Measurements from ENCODE around the gene IL4R. TPM values are rescaled to one million over a fixed set of nuclear protein-coding genes. Genes with fewer than 3 reads are reported as not detected.

IL4R gene
- total and polyA plus RNA-seq, 4 donors, result 15.5 to 61.9 (median 29.9) TPM

- whole genome bisulfite sequencing, result 75% methylated on average over 6 of the region's 6 CpGs
- Histone ChIP-seq H3K27ac (ENCODE audit: low read depth in 1 of 2, low read length in 2 of 2) (no peak overlapping the region), H3K4me3 (ENCODE audit: low read depth in 1 of 3, low read length in 3 of 3) (no peak overlapping the region), H3K4me1 (ENCODE audit: control insufficient read depth in 4 of 4, insufficient read depth in 4 of 4, low read length in 3 of 4) (no peaks in the 10 kb centered on the region), H3K9ac (ENCODE audit: low read depth in 1 of 2, low read length in 2 of 2) (no peak overlapping the region), H3K36me3 (ENCODE audit: control insufficient read depth in 4 of 4, insufficient read depth in 3 of 4, low read depth in 1 of 4, low read length in 3 of 4) (no peaks in the 10 kb centered on the region), H3K9me3 (ENCODE audit: control insufficient read depth in 4 of 4, low read length in 3 of 4) (no peaks in the 10 kb centered on the region), H3K27me3 (ENCODE audit: control insufficient read depth in 4 of 4, insufficient read depth in 4 of 4, low read length in 3 of 4) (peaks cover 0 to 3% (median 0%) of the 10 kb centered on the region in 4 donors)
- no peak for DNase-seq (ENCODE audit: low spot score)
- TF ChIP-seq, protein P1, sequence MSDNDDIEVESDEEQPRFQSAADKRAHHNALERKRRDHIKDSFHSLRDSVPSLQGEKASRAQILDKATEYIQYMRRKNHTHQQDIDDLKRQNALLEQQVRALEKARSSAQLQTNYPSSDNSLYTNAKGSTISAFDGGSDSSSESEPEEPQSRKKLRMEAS (IDR thresholded peaks at IDR 0.05), result no peak
- TF ChIP-seq TAF1 (conservative IDR thresholded peaks at IDR 0.05) (no peak), RAD21 (IDR thresholded peaks at IDR 0.05) (no peak), HNF4A (conservative IDR thresholded peaks at IDR 0.05) (no peak), GABPA (IDR thresholded peaks at IDR 0.05 in 1 of 2, conservative IDR thresholded peaks at IDR 0.05 in 1 of 2) (no peak), NR2F2 (IDR thresholded peaks at IDR 0.05) (no peak)
Measured at GRCh38 chr16:27403601-27403992, 89.8 kb downstream of the IL4R start.

DNA sequence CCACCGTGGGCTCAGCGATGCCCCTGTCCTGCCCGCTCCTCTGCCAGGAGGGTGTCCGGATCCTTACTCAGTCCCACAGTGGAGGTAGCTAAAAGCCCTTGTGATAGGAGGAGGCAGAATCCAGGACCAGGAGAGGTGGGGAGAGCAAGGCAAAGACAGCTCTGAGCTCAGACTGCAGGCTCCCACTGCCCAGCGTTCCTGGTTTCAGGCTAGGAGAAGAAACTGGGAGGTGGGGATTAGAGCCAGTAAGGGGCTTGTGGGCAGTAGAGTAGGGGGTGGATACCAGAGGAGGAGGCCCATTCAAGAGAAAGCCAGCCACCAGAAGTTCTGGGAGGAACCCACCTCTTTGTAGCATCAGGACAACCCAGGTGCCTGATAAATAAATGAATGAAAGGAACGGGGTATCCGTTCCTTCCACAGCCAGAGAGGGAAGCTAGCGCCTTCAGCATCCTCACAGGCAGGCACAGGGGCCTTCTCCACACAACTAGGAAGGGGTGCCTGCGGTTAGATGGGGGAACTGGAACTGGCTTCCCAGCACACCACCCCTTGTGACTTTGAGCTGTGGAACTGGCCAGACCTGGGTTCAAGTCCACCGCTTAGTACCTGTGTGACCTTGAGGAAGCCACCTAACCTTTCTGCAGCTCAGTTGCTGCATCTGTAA is 90.5 kb downstream of the IL4R start:
- no peak overlapping the region for H3K4me3 ChIP-seq (ENCODE audit: low read depth in 1 of 3, low read length in 3 of 3)
- H3K27me3 ChIP-seq (ENCODE audit: control insufficient read depth in 4 of 4, insufficient read depth in 4 of 4, low read length in 3 of 4), result peaks cover 0 to 3% (median 0%) of the 10 kb centered on the region in 4 donors
- WGBS, result 76% methylated on average over 10 of the region's 10 CpGs
- no peak overlapping the region for H3K9ac ChIP-seq (ENCODE audit: low read depth in 1 of 2, low read length in 2 of 2)
- no peak for DNase-seq (ENCODE audit: low spot score)
- H3K4me1 ChIP-seq (ENCODE audit: control insufficient read depth in 4 of 4, insufficient read depth in 4 of 4, low read length in 3 of 4), result no peaks in the 10 kb centered on the region
- no peak for TF ChIP-seq HNF4G (IDR thresholded peaks at IDR 0.05)
- no peak for TF ChIP-seq RXRA (IDR thresholded peaks at IDR 0.05)
- TF ChIP-seq YY1 (IDR thresholded peaks at IDR 0.05), result no peak
- no peak for TF ChIP-seq SP1 (IDR thresholded peaks at IDR 0.05)
- no peaks in the 10 kb centered on the region for H3K9me3 ChIP-seq (ENCODE audit: control insufficient read depth in 4 of 4, low read length in 3 of 4)
- H3K36me3 ChIP-seq (ENCODE audit: control insufficient read depth in 4 of 4, insufficient read depth in 3 of 4, low read depth in 1 of 4, low read length in 3 of 4), result no peaks in the 10 kb centered on the region
- H3K27ac ChIP-seq (ENCODE audit: low read depth in 1 of 2, low read length in 2 of 2), result no peak overlapping the region

DNA sequence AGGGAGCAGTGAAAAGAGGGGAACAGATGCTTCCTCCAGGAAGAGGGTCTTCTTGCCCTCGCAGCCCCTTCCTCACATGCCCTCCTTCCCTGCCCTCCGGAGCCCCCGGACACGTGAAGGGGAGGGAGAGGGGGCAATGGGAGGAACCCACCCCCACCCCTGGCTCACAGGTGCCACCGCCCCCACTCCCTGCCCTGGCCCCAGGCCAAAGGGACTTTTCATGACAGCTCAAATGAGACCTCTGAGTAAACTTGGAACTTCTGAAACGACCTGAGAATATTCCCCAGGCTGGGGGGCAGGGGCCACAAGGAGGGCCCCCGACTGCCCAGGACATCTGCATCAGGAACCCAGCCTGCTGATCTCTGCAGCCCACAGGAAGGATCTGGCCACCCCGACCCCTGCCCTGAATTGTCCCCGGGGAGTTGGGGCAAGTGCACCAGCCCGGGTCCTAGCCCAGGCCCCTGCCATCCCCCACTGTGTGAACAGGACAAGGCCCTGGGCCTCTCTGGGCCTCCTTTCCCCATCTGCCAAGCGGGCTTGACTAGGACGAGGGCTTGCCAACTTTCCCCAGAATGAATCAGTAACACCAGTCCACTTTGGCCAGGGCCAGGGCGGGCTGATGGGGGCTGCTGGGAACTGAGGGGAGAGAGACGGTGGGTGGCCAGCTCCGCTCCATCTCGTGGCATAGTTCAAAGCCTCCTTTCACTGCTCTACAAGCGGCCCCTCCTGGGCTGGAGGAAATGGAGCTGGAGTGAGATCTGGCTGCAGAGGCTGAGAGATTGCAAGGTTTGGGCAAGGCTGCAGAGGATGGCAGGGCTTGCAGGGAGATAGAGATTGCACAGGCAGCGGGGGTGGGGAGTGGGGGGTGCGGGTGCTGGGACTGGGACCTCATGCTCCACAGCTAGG is 92.0 kb downstream of the IL4R start:
- Histone ChIP-seq H3K4me1 (ENCODE audit: control insufficient read depth in 4 of 4, insufficient read depth in 4 of 4, low read length in 3 of 4) (no peaks in the 10 kb centered on the region), H3K9ac (ENCODE audit: low read depth in 1 of 2, low read length in 2 of 2) (no peak overlapping the region), H3K27me3 (ENCODE audit: control insufficient read depth in 4 of 4, insufficient read depth in 4 of 4, low read length in 3 of 4) (peaks cover 0 to 3% (median 0%) of the 10 kb centered on the region in 4 donors), H3K36me3 (ENCODE audit: control insufficient read depth in 4 of 4, insufficient read depth in 3 of 4, low read depth in 1 of 4, low read length in 3 of 4) (no peaks in the 10 kb centered on the region), H3K9me3 (ENCODE audit: control insufficient read depth in 4 of 4, low read length in 3 of 4) (no peaks in the 10 kb centered on the region), H3K4me3 (ENCODE audit: low read depth in 1 of 3, low read length in 3 of 3) (no peak overlapping the region), H3K27ac (ENCODE audit: low read depth in 1 of 2, low read length in 2 of 2) (no peak overlapping the region)
- WGBS, result 58% methylated on average over 19 of the region's 19 CpGs
- no peak for DNase-seq (ENCODE audit: low spot score)
- TF ChIP-seq REST (IDR thresholded peaks at IDR 0.05) (no peak), HNF4A (conservative IDR thresholded peaks at IDR 0.05) (no peak), GABPA (IDR thresholded peaks at IDR 0.05 in 1 of 2, conservative IDR thresholded peaks at IDR 0.05 in 1 of 2) (no peak), RXRA (IDR thresholded peaks at IDR 0.05) (no peak), FOXA2 (IDR thresholded peaks at IDR 0.05) (no peak), EGR1 (IDR thresholded peaks at IDR 0.05; ENCODE audit: low read depth in 2 of 2) (no peak), JUND (IDR thresholded peaks at IDR 0.05) (no peak), YY1 (IDR thresholded peaks at IDR 0.05) (no peak), NR2F2 (IDR thresholded peaks at IDR 0.05) (no peak)
- TF ChIP-seq, protein P1 (IDR thresholded peaks at IDR 0.05), result no peak
- TF ChIP-seq, protein P2, sequence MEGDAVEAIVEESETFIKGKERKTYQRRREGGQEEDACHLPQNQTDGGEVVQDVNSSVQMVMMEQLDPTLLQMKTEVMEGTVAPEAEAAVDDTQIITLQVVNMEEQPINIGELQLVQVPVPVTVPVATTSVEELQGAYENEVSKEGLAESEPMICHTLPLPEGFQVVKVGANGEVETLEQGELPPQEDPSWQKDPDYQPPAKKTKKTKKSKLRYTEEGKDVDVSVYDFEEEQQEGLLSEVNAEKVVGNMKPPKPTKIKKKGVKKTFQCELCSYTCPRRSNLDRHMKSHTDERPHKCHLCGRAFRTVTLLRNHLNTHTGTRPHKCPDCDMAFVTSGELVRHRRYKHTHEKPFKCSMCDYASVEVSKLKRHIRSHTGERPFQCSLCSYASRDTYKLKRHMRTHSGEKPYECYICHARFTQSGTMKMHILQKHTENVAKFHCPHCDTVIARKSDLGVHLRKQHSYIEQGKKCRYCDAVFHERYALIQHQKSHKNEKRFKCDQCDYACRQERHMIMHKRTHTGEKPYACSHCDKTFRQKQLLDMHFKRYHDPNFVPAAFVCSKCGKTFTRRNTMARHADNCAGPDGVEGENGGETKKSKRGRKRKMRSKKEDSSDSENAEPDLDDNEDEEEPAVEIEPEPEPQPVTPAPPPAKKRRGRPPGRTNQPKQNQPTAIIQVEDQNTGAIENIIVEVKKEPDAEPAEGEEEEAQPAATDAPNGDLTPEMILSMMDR (IDR thresholded peaks at IDR 0.05; ENCODE audit: low read depth, low read length, missing input control), result no peak
